Liver (tissue), 9 donors: ENCODE data around the gene RLN1. TPM values are rescaled to one million over a fixed set of nuclear protein-coding genes. Genes with fewer than 3 reads are reported as not detected.

ENCODE experiments used
- DNase-seq: peaks from one replicate; pipeline ENCODE4 v3.0.0-alpha.2; 2017; ENCODE audit warnings: low spot score
- H3K27ac ChIP-seq, 2 donors: one replicate each; pipeline ENCODE4 v1.7.0; 2013; ENCODE audit warnings: inconsistent platforms in 2 of 2, low read length in 2 of 2, control low read depth in 1 of 2, low read depth in 1 of 2, mild to moderate bottlenecking in 1 of 2
- H3K27me3 ChIP-seq, 4 donors: one replicate each; pipeline versions ENCODE4 v1.6.1 to v1.7.0; 2013; ENCODE audit warnings: low read length in 3 of 4, inconsistent platforms in 1 of 4, mild to moderate bottlenecking in 1 of 4, moderate library complexity in 1 of 4; ENCODE audit not compliant: control insufficient read depth in 4 of 4, insufficient read depth in 4 of 4
- H3K36me3 ChIP-seq, 4 donors: one replicate each; pipeline versions ENCODE4 v1.6.1 to v1.7.0; 2013; ENCODE audit warnings: low read length in 3 of 4, mild to moderate bottlenecking in 3 of 4, low read depth in 1 of 4, moderate library complexity in 1 of 4; ENCODE audit not compliant: control insufficient read depth in 4 of 4, insufficient read depth in 3 of 4
- H3K4me1 ChIP-seq, 4 donors: one replicate each; pipeline versions ENCODE4 v1.6.1 to v1.7.0; 2013; ENCODE audit warnings: low read length in 3 of 4, mild to moderate bottlenecking in 3 of 4, moderate library complexity in 1 of 4; ENCODE audit not compliant: control insufficient read depth in 4 of 4, insufficient read depth in 4 of 4
- H3K4me3 ChIP-seq, 3 donors: one replicate each; pipeline versions ENCODE4 v1.6.1 to v1.7.0; 2013; ENCODE audit warnings: low read length in 3 of 3, control low read depth in 1 of 3, low read depth in 1 of 3, mild to moderate bottlenecking in 1 of 3
- H3K9ac ChIP-seq, 2 donors: one replicate each; pipeline ENCODE4 v1.7.0; 2013; ENCODE audit warnings: low read length in 2 of 2, mild to moderate bottlenecking in 2 of 2, moderate library complexity in 2 of 2, control low read depth in 1 of 2, low read depth in 1 of 2
- H3K9me3 ChIP-seq, 4 donors: one replicate each; pipeline versions ENCODE4 v1.6.1 to v1.7.0; 2013; ENCODE audit warnings: low read length in 3 of 4; ENCODE audit not compliant: control insufficient read depth in 4 of 4
- ATF3 ChIP-seq: IDR thresholded peaks from 2 replicates; pipeline ENCODE4 v1.6.1; 2016; ENCODE audit warnings: antibody characterized with exemption
- CTCF ChIP-seq: fragments of 150-350 bp; IDR thresholded peaks from 2 replicates; pipeline ENCODE4 v1.5.1; 2017; ENCODE audit warnings: improper control_type of control experiment, low read depth, low read length; ENCODE audit not compliant: missing input control
- EGR1 ChIP-seq, 2 donors: IDR thresholded peaks; 2 replicates each; pipeline ENCODE4 v1.6.1; 2016 to 2018; ENCODE audit warnings: antibody characterized with exemption in 2 of 2, low read depth in 2 of 2
- FOXA1 ChIP-seq: IDR thresholded peaks from 2 replicates; pipeline ENCODE4 v1.6.1; 2016; ENCODE audit warnings: antibody characterized with exemption
- FOXA2 ChIP-seq: IDR thresholded peaks from 2 replicates; pipeline ENCODE4 v1.6.1; 2016; ENCODE audit warnings: antibody characterized with exemption
- GABPA ChIP-seq, 2 donors: IDR thresholded peaks in 1 of 2; conservative IDR thresholded peaks in 1 of 2; 2 replicates each; pipeline ENCODE4 v1.6.1; 2016; ENCODE audit warnings: antibody characterized with exemption in 2 of 2, mild to moderate bottlenecking in 1 of 2, moderate library complexity in 1 of 2
- HNF4A ChIP-seq, 2 donors: conservative IDR thresholded peaks; 2 replicates each; pipeline ENCODE4 v1.6.1; 2016; ENCODE audit warnings: antibody characterized with exemption in 2 of 2, mild to moderate bottlenecking in 2 of 2
- HNF4G ChIP-seq: IDR thresholded peaks from 2 replicates; pipeline ENCODE4 v1.6.1; 2016; ENCODE audit warnings: antibody characterized with exemption
- JUND ChIP-seq, 2 donors: IDR thresholded peaks; 2 replicates each; pipeline ENCODE4 v1.6.1; 2016; ENCODE audit warnings: antibody characterized with exemption in 2 of 2
- MAX ChIP-seq: IDR thresholded peaks from 2 replicates; pipeline ENCODE4 v1.6.1; 2016; ENCODE audit warnings: antibody characterized with exemption
- NR2F2 ChIP-seq: IDR thresholded peaks from 2 replicates; pipeline ENCODE4 v1.6.1; 2016; ENCODE audit warnings: antibody characterized with exemption
- RAD21 ChIP-seq, 2 donors: IDR thresholded peaks; 2 replicates each; pipeline ENCODE4 v1.6.1; 2016; ENCODE audit warnings: antibody characterized with exemption in 2 of 2, mild to moderate bottlenecking in 2 of 2
- RXRA ChIP-seq, 2 donors: IDR thresholded peaks; 2 replicates each; pipeline ENCODE4 v1.6.1; 2017 to 2018; ENCODE audit warnings: antibody characterized with exemption in 2 of 2, mild to moderate bottlenecking in 1 of 2
- SP1 ChIP-seq: IDR thresholded peaks from 2 replicates; pipeline ENCODE4 v1.6.1; 2018; ENCODE audit warnings: antibody characterized with exemption, mild to moderate bottlenecking
- TAF1 ChIP-seq: conservative IDR thresholded peaks from 2 replicates; pipeline ENCODE4 v1.6.1; 2016; ENCODE audit warnings: antibody characterized with exemption, mild to moderate bottlenecking
- YY1 ChIP-seq: IDR thresholded peaks from 2 replicates; pipeline ENCODE4 v1.6.1; 2016; ENCODE audit warnings: antibody characterized with exemption, mild to moderate bottlenecking
- WGBS: extraction: QIAGEN DNeasy Blood & Tissue Kit; methylation state at CpG from one replicate; pipeline ENCODE4 v1.1.7; 2013; 5-methylcytosine and 5-hydroxymethylcytosine counted together
- polyA plus RNA-seq, 2 donors: library from polyadenylated mRNA; stranded (reverse) in 1 of 2; unstranded in 1 of 2; fragments of 200-250 nt in 1 of 2; fragments of >200 nt in 1 of 2; fragmentation: Nextera tagmentation in 1 of 2; extraction: Ambion mirVana in 1 of 2; gene quantifications; one replicate each; pipeline versions ENCODE4 v1.2.1 to v1.2.3, GENCODE V29; 2013 to 2015
- total RNA-seq, 2 donors: library from RNA; depleted of rRNA; stranded (reverse); fragments of >200 nt; gene quantifications; one replicate each; pipeline ENCODE4 v1.2.3, GENCODE V29; 2014
- TF ChIP-seq, protein P1 (sequence below): IDR thresholded peaks from 2 replicates; pipeline ENCODE4 v1.6.1; 2016; ENCODE audit warnings: antibody characterized with exemption
- TF ChIP-seq, protein P2 (sequence below): IDR thresholded peaks from 2 replicates; pipeline ENCODE4 v1.6.1; 2016; ENCODE audit warnings: antibody characterized with exemption, mild to moderate bottlenecking
- donor health status: healthy.
- donor health status: healthy.
- donor health status: healthy.
- donor health status: healthy.
- donor health status: healthy.

The RLN1 gene
- total and polyA plus RNA-seq, 4 donors, result 0.17 TPM; not detected in 3

DNA sequence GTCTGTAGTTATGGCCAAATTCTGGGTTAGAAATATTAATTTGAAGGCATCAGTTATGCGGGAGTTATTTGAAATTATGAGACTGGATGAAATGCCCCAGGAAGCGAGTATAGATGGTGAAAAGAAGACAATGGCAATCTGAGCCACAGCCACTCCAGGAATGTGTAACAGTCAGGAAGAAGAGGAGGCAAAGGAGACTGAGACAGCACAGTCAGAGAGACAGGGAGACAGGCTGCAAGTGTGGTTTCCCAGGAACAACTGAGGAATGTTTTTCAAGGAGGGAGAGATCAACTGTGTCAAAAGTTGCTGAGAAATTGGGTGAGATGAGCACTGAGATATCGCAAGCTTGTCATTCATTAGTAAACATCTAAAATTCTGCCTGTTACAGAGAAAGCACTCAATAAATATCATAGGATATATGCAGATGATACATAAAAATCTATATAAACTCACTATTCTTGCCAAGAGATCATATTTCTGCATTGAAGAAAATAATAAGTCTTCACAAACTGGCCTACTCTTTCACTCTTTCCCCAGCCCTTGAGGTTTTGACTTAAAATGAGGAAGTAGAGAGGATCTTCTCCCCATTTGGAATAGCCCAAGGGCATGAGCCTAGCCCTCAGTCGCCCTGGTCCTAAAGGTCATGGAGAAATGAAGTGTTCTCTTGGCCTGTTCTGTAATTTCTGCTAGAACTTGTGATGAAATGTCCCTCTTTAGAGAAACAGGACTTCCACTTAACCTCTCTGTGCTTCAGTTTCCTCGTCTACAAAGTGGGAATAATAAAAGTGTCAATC lies 48.5 kb upstream of the RLN1 start:
- no peak overlapping the region for H3K4me3 ChIP-seq
- WGBS, result 85% methylated on average over 5 of the region's 5 CpGs
- no peaks in the 10 kb centered on the region for H3K9me3 ChIP-seq
- TF ChIP-seq, protein P1, sequence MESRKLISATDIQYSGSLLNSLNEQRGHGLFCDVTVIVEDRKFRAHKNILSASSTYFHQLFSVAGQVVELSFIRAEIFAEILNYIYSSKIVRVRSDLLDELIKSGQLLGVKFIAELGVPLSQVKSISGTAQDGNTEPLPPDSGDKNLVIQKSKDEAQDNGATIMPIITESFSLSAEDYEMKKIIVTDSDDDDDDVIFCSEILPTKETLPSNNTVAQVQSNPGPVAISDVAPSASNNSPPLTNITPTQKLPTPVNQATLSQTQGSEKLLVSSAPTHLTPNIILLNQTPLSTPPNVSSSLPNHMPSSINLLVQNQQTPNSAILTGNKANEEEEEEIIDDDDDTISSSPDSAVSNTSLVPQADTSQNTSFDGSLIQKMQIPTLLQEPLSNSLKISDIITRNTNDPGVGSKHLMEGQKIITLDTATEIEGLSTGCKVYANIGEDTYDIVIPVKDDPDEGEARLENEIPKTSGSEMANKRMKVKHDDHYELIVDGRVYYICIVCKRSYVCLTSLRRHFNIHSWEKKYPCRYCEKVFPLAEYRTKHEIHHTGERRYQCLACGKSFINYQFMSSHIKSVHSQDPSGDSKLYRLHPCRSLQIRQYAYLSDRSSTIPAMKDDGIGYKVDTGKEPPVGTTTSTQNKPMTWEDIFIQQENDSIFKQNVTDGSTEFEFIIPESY, result no peak
- TF ChIP-seq YY1, result no peak
- no peak for TF ChIP-seq FOXA2
- no peak for TF ChIP-seq SP1
- TF ChIP-seq FOXA1, result no peak
- TF ChIP-seq RAD21 (IDR thresholded peaks at IDR 0.05), result no peak
- no peak for TF ChIP-seq JUND (IDR thresholded peaks at IDR 0.05)
- TF ChIP-seq MAX, result no peak
- TF ChIP-seq GABPA (IDR thresholded peaks at IDR 0.05 in 1 of 2, conservative IDR thresholded peaks at IDR 0.05 in 1 of 2), result no peak
- TF ChIP-seq NR2F2, result no peak
- TF ChIP-seq EGR1 (IDR thresholded peaks at IDR 0.05; ENCODE audit: low read depth in 2 of 2), result no peak
- TF ChIP-seq HNF4A (conservative IDR thresholded peaks at IDR 0.05), result no peak
- no peak for TF ChIP-seq RXRA (IDR thresholded peaks at IDR 0.05)
- TF ChIP-seq HNF4G, result no peak
- no peak for TF ChIP-seq TAF1
- TF ChIP-seq, protein P2, sequence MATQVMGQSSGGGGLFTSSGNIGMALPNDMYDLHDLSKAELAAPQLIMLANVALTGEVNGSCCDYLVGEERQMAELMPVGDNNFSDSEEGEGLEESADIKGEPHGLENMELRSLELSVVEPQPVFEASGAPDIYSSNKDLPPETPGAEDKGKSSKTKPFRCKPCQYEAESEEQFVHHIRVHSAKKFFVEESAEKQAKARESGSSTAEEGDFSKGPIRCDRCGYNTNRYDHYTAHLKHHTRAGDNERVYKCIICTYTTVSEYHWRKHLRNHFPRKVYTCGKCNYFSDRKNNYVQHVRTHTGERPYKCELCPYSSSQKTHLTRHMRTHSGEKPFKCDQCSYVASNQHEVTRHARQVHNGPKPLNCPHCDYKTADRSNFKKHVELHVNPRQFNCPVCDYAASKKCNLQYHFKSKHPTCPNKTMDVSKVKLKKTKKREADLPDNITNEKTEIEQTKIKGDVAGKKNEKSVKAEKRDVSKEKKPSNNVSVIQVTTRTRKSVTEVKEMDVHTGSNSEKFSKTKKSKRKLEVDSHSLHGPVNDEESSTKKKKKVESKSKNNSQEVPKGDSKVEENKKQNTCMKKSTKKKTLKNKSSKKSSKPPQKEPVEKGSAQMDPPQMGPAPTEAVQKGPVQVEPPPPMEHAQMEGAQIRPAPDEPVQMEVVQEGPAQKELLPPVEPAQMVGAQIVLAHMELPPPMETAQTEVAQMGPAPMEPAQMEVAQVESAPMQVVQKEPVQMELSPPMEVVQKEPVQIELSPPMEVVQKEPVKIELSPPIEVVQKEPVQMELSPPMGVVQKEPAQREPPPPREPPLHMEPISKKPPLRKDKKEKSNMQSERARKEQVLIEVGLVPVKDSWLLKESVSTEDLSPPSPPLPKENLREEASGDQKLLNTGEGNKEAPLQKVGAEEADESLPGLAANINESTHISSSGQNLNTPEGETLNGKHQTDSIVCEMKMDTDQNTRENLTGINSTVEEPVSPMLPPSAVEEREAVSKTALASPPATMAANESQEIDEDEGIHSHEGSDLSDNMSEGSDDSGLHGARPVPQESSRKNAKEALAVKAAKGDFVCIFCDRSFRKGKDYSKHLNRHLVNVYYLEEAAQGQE, result no peak
- TF ChIP-seq CTCF, result no peak
- TF ChIP-seq ATF3, result no peak
- H3K27ac ChIP-seq, result no peak overlapping the region
- H3K36me3 ChIP-seq, result no peaks in the 10 kb centered on the region
- H3K4me1 ChIP-seq, result no peaks in the 10 kb centered on the region
- no peak overlapping the region for H3K9ac ChIP-seq
- no peaks in the 10 kb centered on the region for H3K27me3 ChIP-seq
- DNase-seq, result no peak
